Thyroid gland (tissue), 4 donors: ENCODE data around the gene SUSD3.

Experiments
- CTCF ChIP-seq, 6 experiments: fragments of 200-600 bp in 3 of 6; fragments of 450-650 bp in 3 of 6; sonication (generic) in 3 of 6; IDR thresholded peaks; one replicate each; pipeline ENCODE4 v1.5.1; 2016 to 2019; ENCODE audit warnings: antibody characterized with exemption in 6 of 6, mild to moderate bottlenecking in 2 of 6, inconsistent platforms in 1 of 6, moderate library complexity in 1 of 6
- POLR2A ChIP-seq, 2 donors: fragments of 450-650 bp; IDR thresholded peaks; one replicate each; pipeline ENCODE4 v1.6.1; 2017; ENCODE audit warnings: antibody characterized with exemption in 2 of 2, mild to moderate bottlenecking in 2 of 2, moderate library complexity in 1 of 2

DNA sequence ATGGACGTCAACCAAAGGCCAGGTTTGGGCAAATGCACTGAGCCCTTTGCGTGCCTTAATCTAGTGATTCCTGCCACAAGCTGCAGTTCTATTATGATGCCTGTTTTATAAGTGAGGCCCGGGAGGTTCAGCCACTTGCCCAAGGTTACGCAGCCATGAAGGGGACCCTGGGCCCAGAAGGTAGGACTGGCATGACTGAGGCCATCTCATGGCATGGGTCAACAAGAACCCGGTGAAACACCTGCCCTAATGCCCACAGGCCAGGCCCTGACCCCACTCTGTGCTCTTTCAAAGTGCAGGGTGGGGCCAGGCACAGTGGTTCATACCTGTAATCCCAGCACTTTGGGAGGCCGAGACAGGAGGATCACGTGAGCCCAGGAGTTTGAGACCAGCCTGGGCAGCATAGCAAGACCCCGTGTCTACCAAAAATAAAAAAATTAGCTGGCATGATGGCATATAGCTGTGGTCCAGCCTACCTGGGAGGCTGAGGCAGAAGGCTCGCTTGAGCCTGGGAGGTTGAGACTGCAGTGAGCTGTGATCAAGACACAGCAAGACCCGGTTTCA, 66.9 kb downstream of the SUSD3 start:
- no peak for TF ChIP-seq CTCF (IDR thresholded peaks at IDR 0.05)
- TF ChIP-seq POLR2A (IDR thresholded peaks at IDR 0.05), result no peak
